ENCODE data around the gene HMOX2. TPM values are rescaled to one million over a fixed set of nuclear protein-coding genes. Genes with fewer than 3 reads are reported as not detected.

Gene HMOX2
- total and polyA plus RNA-seq, 2 of the 13 experiments (the other 11 are each of a cell fraction or from before 2014, with no cell fraction given) = 60.3 to 70.4 TPM

DNA sequence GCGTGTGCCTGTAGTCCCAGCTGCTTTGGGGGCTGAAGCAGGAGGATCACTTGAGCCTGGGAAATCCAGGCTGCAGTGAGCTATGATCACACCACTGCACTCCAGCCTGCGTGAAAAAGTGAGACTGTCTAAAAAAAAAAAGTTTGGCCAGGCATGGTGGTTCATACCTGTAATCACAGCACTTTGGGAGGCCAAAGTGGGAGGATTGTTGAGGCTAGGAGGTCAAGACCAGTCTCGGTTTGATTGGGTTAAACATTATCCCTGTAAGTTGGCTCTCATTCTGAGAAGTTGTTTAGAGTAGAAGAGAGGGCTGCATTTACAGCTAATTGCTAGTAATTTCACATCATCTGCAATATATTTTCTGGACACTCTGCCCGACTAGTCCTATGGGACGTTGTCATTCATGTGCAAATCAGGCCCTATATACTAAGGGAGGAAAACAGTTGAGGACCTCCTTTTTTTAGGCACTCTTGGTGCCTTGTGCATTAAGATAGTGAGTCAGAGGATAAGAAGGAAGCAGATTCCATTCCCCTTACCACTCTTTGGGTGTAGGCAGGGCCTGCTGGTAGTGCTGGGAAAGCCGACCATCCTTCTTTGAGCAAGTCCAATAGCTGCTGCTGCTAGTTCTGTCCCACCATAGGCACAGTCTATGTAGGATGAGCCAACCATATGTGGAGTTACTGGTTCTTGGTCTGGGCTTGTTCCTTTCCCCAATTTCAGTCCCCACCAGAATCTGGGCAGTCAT, 18.7 kb downstream of the HMOX2 start:
- ATAC-seq (no peak), DNase-seq (ENCODE audit: low spot score) (no peak), FAIRE-seq (no peak)
- Histone ChIP-seq H3K27me3 (ENCODE audit: control insufficient read depth in 1 of 2, insufficient read depth in 2 of 2, low read length in 2 of 2) (no peaks in the 10 kb centered on the region), H3K79me2 (ENCODE audit: insufficient read depth, low read length) (peaks cover 31% of the 10 kb centered on the region), H2AFZ (ENCODE audit: low read length) (no peak overlapping the region), H3K27ac (ENCODE audit: extremely low read length, insufficient read depth, low read length) (no peak overlapping the region), H3K4me1 (ENCODE audit: insufficient read depth, low read length) (peaks cover 34% of the 10 kb centered on the region), H3K4me3 (replicated peaks in 1 of 3; ENCODE audit: insufficient read depth in 1 of 3, low read depth in 2 of 3, low read length in 3 of 3) (no peak overlapping the region), H4K20me1 (ENCODE audit: insufficient read depth, low read length) (peaks cover 9% of the 10 kb centered on the region; the same call in 1 of the 2 replicates), H3K36me3 (replicated peaks in 1 of 2; ENCODE audit: control insufficient read depth in 1 of 2, insufficient read depth in 2 of 2, low read length in 2 of 2) (peaks cover 3 to 16% of the 10 kb centered on the region in 2 experiments; a peak in 4 of 5 replicates), H3K9ac (ENCODE audit: insufficient read depth, low read depth, low read length) (no peak overlapping the region), H3K4me2 (ENCODE audit: low read depth, low read length) (no peak overlapping the region), H3K9me3 (ENCODE audit: low read length) (no peaks in the 10 kb centered on the region)
- POLR2A ChIA-PET = interaction anchor here (0.7 kb wide), 1 partner anchor 19 kb away, joined by 3 read pairs; the partner anchor contains the start of gene HMOX2
- in situ Hi-C loops (cut with HindIII; ENCODE audit: extremely low pct_ligation_motif_present, low pct_unique_long_range_greater_than_20kb) = no loop called here
- CTCF ChIA-PET (ENCODE audit: low intra/inter-chr PET ratio, low total read pairs) = no interaction called here
- no TSS peak for BruUV-seq (replicated peaks)
- intact Hi-C loops (cut with micrococcal nuclease; ENCODE audit: unreplicated experiment) = loop anchor here (10.0 kb wide), 1 partner anchor 70 kb away; no protein-coding TSS in a partner anchor
- TF ChIP-seq XRCC5 (optimal IDR thresholded peaks at IDR 0.05; ENCODE audit: low read length) (no peak), ZNF703 (CRISPR knock-in tag; IDR thresholded peaks at IDR 0.05; ENCODE audit: borderline replicate concordance) (no peak)
- TF ChIP-seq, protein P1, sequence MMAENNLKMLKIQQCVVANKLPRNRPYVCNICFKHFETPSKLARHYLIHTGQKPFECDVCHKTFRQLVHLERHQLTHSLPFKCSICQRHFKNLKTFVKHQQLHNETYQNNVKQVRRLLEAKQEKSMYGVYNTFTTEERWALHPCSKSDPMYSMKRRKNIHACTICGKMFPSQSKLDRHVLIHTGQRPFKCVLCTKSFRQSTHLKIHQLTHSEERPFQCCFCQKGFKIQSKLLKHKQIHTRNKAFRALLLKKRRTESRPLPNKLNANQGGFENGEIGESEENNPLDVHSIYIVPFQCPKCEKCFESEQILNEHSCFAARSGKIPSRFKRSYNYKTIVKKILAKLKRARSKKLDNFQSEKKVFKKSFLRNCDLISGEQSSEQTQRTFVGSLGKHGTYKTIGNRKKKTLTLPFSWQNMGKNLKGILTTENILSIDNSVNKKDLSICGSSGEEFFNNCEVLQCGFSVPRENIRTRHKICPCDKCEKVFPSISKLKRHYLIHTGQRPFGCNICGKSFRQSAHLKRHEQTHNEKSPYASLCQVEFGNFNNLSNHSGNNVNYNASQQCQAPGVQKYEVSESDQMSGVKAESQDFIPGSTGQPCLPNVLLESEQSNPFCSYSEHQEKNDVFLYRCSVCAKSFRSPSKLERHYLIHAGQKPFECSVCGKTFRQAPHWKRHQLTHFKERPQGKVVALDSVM (CRISPR knock-in tag; IDR thresholded peaks at IDR 0.05) = peak; percentile 88
- 92% methylated on average over 6 of the region's 6 CpGs for WGBS (ENCODE audit: low lambda C conversion rate)

DNA sequence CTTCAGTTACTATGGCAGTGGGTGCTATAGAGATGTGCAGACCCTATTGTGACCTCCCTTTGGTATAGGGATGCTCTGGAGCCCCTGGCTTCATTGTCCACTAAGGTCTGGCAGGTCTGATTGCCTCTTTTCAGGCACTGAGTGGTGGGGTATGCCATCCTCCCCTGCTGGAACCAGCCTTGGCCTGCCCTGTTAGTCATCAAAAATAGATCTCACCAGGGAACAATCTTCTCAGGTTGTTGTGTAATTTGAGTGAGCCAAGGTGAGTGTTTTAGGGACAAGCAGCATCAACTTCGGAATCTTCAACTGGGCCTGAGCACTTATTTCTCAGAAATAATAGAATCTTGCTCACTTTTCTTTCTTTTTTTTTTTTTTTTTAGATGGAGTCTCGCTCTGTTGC, 19.6 kb downstream of the HMOX2 start:
- FAIRE-seq = no peak

More for the DNA sequence above, 19.6 kb downstream of the HMOX2 start:
- Histone ChIP-seq H3K4me3 (replicated peaks in 1 of 3; ENCODE audit: insufficient read depth in 1 of 3, low read depth in 2 of 3, low read length in 3 of 3) (no peak overlapping the region), H3K4me1 (ENCODE audit: insufficient read depth, low read length) (peaks cover 42% of the 10 kb centered on the region), H3K9ac (ENCODE audit: insufficient read depth, low read depth, low read length) (no peak overlapping the region), H3K27ac (ENCODE audit: extremely low read length, insufficient read depth, low read length) (no peak overlapping the region), H3K36me3 (replicated peaks in 1 of 2; ENCODE audit: control insufficient read depth in 1 of 2, insufficient read depth in 2 of 2, low read length in 2 of 2) (peaks cover 3 to 13% of the 10 kb centered on the region in 2 experiments; a peak in 3 of 5 replicates), H3K4me2 (ENCODE audit: low read depth, low read length) (no peak overlapping the region), H2AFZ (ENCODE audit: low read length) (no peak overlapping the region), H3K9me3 (ENCODE audit: low read length) (no peaks in the 10 kb centered on the region), H3K79me2 (ENCODE audit: insufficient read depth, low read length) (peaks cover 33% of the 10 kb centered on the region), H3K27me3 (ENCODE audit: control insufficient read depth in 1 of 2, insufficient read depth in 2 of 2, low read length in 2 of 2) (no peaks in the 10 kb centered on the region), H4K20me1 (ENCODE audit: insufficient read depth, low read length) (peaks cover 10% of the 10 kb centered on the region; the same call in 1 of the 2 replicates)
- TF ChIP-seq KAT8 (CRISPR knock-in tag; IDR thresholded peaks at IDR 0.05) (no peak), SIX1 (CRISPR knock-in tag; IDR thresholded peaks at IDR 0.05; ENCODE audit: borderline replicate concordance) (no peak)
- TF ChIP-seq, protein P2, sequence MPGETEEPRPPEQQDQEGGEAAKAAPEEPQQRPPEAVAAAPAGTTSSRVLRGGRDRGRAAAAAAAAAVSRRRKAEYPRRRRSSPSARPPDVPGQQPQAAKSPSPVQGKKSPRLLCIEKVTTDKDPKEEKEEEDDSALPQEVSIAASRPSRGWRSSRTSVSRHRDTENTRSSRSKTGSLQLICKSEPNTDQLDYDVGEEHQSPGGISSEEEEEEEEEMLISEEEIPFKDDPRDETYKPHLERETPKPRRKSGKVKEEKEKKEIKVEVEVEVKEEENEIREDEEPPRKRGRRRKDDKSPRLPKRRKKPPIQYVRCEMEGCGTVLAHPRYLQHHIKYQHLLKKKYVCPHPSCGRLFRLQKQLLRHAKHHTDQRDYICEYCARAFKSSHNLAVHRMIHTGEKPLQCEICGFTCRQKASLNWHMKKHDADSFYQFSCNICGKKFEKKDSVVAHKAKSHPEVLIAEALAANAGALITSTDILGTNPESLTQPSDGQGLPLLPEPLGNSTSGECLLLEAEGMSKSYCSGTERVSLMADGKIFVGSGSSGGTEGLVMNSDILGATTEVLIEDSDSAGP (CRISPR knock-in tag; IDR thresholded peaks at IDR 0.05; ENCODE audit: borderline replicate concordance) = no peak
- ChIA-PET CTCF (ENCODE audit: low intra/inter-chr PET ratio, low total read pairs) (no interaction called here), POLR2A (no interaction called here)
- intact Hi-C loops (cut with micrococcal nuclease; ENCODE audit: unreplicated experiment) (loop anchor here (10.0 kb wide), 1 partner anchor 69 kb away; no protein-coding TSS in a partner anchor), in situ Hi-C loops (cut with HindIII; ENCODE audit: extremely low pct_ligation_motif_present, low pct_unique_long_range_greater_than_20kb) (no loop called here)
- no peak for DNase-seq (ENCODE audit: low spot score)
- BruUV-seq (replicated peaks) = no TSS peak
- WGBS (ENCODE audit: low lambda C conversion rate) = 98% methylated on average over 2 of the region's 2 CpGs
- ATAC-seq = no peak
